Activated CD4-positive, CD25-positive, alpha-beta regulatory T cell treated with anti-CD3 and anti-CD28 coated beads, Interleukin-2, amount 50 U/mL, for 72 hours (primary cell): ENCODE data around the gene FOXC1.

Experiments used
- DNase-seq: peaks from one replicate; pipeline ENCODE4 v3.0.0; 2021

Gene FOXC1

GRCh38 chr6:1609648-1610496, at the start of gene FOXC1:
FOXC1 (plus strand) TSS chr6:1609915; CDS start chr6:1610446, 531 bp downstream.
- no peak for DNase-seq

- no peak for DNase-seq
These were observed 49.2 kb upstream of the FOXC1 start for GRCh38 chr6:1560281-1561058.

GRCh38 chr6:1561355-1561754, 48.4 kb upstream of the FOXC1 start:
- no peak for DNase-seq

GRCh38 chr6:1562171-1562955, 47.4 kb upstream of the FOXC1 start:
- DNase-seq: no peak

GRCh38 chr6:1569377-1569776, 40.3 kb upstream of the FOXC1 start:
- no peak for DNase-seq

- no peak for DNase-seq
These were observed 38.9 kb upstream of the FOXC1 start for GRCh38 chr6:1570848-1571247.

GRCh38 chr6:1572892-1573291, 36.8 kb upstream of the FOXC1 start:
- no peak for DNase-seq

GRCh38 chr6:1574083-1574761, 35.5 kb upstream of the FOXC1 start:
- no peak for DNase-seq

GRCh38 chr6:1574890-1575209, 34.9 kb upstream of the FOXC1 start:
- no peak for DNase-seq

GRCh38 chr6:1575210-1576041, 34.3 kb upstream of the FOXC1 start:
- DNase-seq: no peak

- no peak for DNase-seq
These were observed 33.5 kb upstream of the FOXC1 start for GRCh38 chr6:1576166-1576565.

GRCh38 chr6:1576711-1577110, 33.0 kb upstream of the FOXC1 start:
- DNase-seq: no peak

GRCh38 chr6:1577146-1577680, 32.5 kb upstream of the FOXC1 start:
- no peak for DNase-seq

- no peak for DNase-seq
These were observed 31.6 kb upstream of the FOXC1 start for GRCh38 chr6:1577896-1578745.

- no peak for DNase-seq
These were observed 30.6 kb upstream of the FOXC1 start for GRCh38 chr6:1579096-1579495.

GRCh38 chr6:1580109-1580508, 29.6 kb upstream of the FOXC1 start:
- no peak for DNase-seq

- no peak for DNase-seq
These were observed 29.1 kb upstream of the FOXC1 start for GRCh38 chr6:1580585-1580984.

- no peak for DNase-seq
These were observed 28.4 kb upstream of the FOXC1 start for GRCh38 chr6:1581120-1581991.

- DNase-seq: no peak
These were observed 25.6 kb upstream of the FOXC1 start for GRCh38 chr6:1584146-1584545.
